Trophoblast cell (in vitro differentiated cells and primary cell): Measurements from ENCODE around the gene RBCK1.
A peak's percentile ranks its signal among the peaks of the same experiment; 100 is the strongest.

Source experiments
- DNase-seq, 2 donors: peaks; one replicate each; pipeline ENCODE4 v3.0.0-alpha.2; 2016
- H2AFZ ChIP-seq: 2 replicates; pipeline ENCODE4 v1.6.1; 2013; ENCODE audit warnings: low read length, moderate library complexity, mild to moderate bottlenecking; ENCODE audit not compliant: insufficient read depth, poor library complexity
- H2AK5ac ChIP-seq: 2 replicates; pipeline ENCODE4 v1.6.1; 2013; ENCODE audit warnings: mild to moderate bottlenecking, low read length
- H2BK120ac ChIP-seq: 2 replicates; pipeline ENCODE4 v1.6.1; 2013; ENCODE audit warnings: low read length, mild to moderate bottlenecking, moderate library complexity; ENCODE audit not compliant: insufficient read depth, poor library complexity
- H2BK12ac ChIP-seq: 2 replicates; pipeline ENCODE4 v1.6.1; 2013; ENCODE audit warnings: mild to moderate bottlenecking, low read length, moderate library complexity
- H2BK5ac ChIP-seq: 2 replicates; pipeline ENCODE4 v1.6.1; 2013; ENCODE audit warnings: low read length, low read depth, moderate library complexity, mild to moderate bottlenecking; ENCODE audit not compliant: poor library complexity
- H3K14ac ChIP-seq: 2 replicates; pipeline ENCODE4 v1.6.1; 2013; ENCODE audit warnings: mild to moderate bottlenecking, low read length
- H3K18ac ChIP-seq: 2 replicates; pipeline ENCODE4 v1.6.1; 2013; ENCODE audit warnings: mild to moderate bottlenecking, low read length
- H3K23ac ChIP-seq: 2 replicates; pipeline ENCODE4 v1.6.1; 2013; ENCODE audit warnings: low read length
- H3K27ac ChIP-seq: 2 replicates; pipeline ENCODE4 v1.5.1; 2013; ENCODE audit warnings: low read depth, mild to moderate bottlenecking, inconsistent platforms, low read length, moderate library complexity
- H3K27me3 ChIP-seq: 2 replicates; pipeline ENCODE4 v1.6.1; 2013; ENCODE audit warnings: inconsistent platforms, mild to moderate bottlenecking, low read length, moderate library complexity; ENCODE audit not compliant: insufficient read depth
- H3K36me3 ChIP-seq, 2 experiments: 1 replicate in 1 of 2; 2 replicates in 1 of 2; pipeline ENCODE4 v1.6.1; 2013; ENCODE audit warnings: low read length in 2 of 2, mild to moderate bottlenecking in 2 of 2, moderate library complexity in 1 of 2; ENCODE audit not compliant: insufficient read depth in 2 of 2, control insufficient read depth in 1 of 2
- H3K4ac ChIP-seq: 2 replicates; pipeline ENCODE4 v1.6.1; 2013; ENCODE audit warnings: low read depth, mild to moderate bottlenecking, low read length, moderate library complexity
- H3K4me1 ChIP-seq, 2 experiments: 1 replicate in 1 of 2; 2 replicates in 1 of 2; pipeline ENCODE4 v1.6.1; 2013; ENCODE audit warnings: low read length in 2 of 2, mild to moderate bottlenecking in 2 of 2, moderate library complexity in 1 of 2; ENCODE audit not compliant: insufficient read depth in 2 of 2, control insufficient read depth in 1 of 2
- H3K4me2 ChIP-seq: 2 replicates; pipeline ENCODE4 v1.6.1; 2013; ENCODE audit warnings: inconsistent platforms, mild to moderate bottlenecking, low read length, moderate library complexity
- H3K4me3 ChIP-seq: 2 replicates; pipeline ENCODE4 v1.5.1; 2013; ENCODE audit warnings: mild to moderate bottlenecking, low read depth, low read length, inconsistent platforms
- H3K79me1 ChIP-seq: one replicate; pipeline ENCODE4 v1.6.1; 2013; ENCODE audit warnings: low read length
- H3K79me2 ChIP-seq: 2 replicates; pipeline ENCODE4 v1.6.1; 2013; ENCODE audit warnings: low read length, mild to moderate bottlenecking; ENCODE audit not compliant: control insufficient read depth, insufficient read depth, poor library complexity
- H3K9ac ChIP-seq: 2 replicates; pipeline ENCODE4 v1.6.1; 2013; ENCODE audit warnings: mild to moderate bottlenecking, low read length
- H3K9me3 ChIP-seq: 2 replicates; pipeline ENCODE4 v1.6.1; 2013; ENCODE audit warnings: low read depth, mild to moderate bottlenecking, control low read depth, inconsistent platforms, low read length; ENCODE audit not compliant: insufficient read depth
- H4K12ac ChIP-seq: 2 replicates; pipeline ENCODE4 v1.6.1; 2013; ENCODE audit warnings: low read depth, mild to moderate bottlenecking, low read length, moderate library complexity
- H4K8ac ChIP-seq: 2 replicates; pipeline ENCODE4 v1.6.1; 2013; ENCODE audit warnings: low read depth, mild to moderate bottlenecking, low read length, moderate library complexity
- H4K91ac ChIP-seq: one replicate; pipeline ENCODE4 v1.6.1; 2013; ENCODE audit warnings: low read depth, mild to moderate bottlenecking, low read length, moderate library complexity
- WGBS: extraction: QIAGEN DNeasy Blood & Tissue Kit; methylation state at CpG from one replicate; pipeline ENCODE4 v1.1.7; 2013; ENCODE audit warnings: missing lambda C conversion rate; ENCODE audit not compliant: insufficient read length, insufficient coverage; ENCODE audit errors: extremely low coverage; 5-methylcytosine and 5-hydroxymethylcytosine counted together

The RBCK1 gene

DNA sequence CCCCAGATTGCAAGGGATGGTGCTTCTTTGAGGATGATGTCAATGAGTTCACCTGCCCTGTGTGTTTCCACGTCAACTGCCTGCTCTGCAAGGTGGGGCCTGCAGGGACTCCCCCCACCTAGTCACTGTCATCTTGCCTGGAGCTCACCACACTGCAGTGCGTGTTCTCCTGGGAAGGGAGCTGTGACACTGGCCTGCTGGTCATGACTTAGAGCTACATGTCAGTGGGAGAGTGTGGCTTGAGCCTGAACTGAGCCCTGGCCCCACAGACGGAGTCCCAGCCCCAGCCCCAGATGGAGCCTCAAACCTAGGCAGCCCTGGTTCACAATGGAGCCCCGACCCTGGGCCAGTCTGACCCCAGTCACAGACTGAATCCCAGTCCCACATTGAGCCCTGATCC is 19.3 kb downstream of the RBCK1 start:
- no CpG with 5 or more reads among the region's 4 CpGs for WGBS
- Histone ChIP-seq H3K36me3 (peaks cover 48 to 57% of the 10 kb centered on the region in 2 experiments), H2BK120ac (no peak overlapping the region), H3K4me1 (no peaks in the 10 kb centered on the region), H4K12ac (no peak overlapping the region), H3K9me3 (no peaks in the 10 kb centered on the region), H3K4me2 (no peak overlapping the region), H3K4me3 (no peak overlapping the region), H3K18ac (no peak overlapping the region), H3K79me2 (no peaks in the 10 kb centered on the region), H2BK5ac (no peak overlapping the region), H3K23ac (no peak overlapping the region), H2AFZ (no peak overlapping the region), H3K9ac (no peak overlapping the region), H3K27me3 (no peaks in the 10 kb centered on the region), H4K8ac (no peak overlapping the region), H4K91ac (no peak overlapping the region), H2BK12ac (no peak overlapping the region), H3K14ac (no peak overlapping the region), H3K79me1 (no peaks in the 10 kb centered on the region), H3K27ac (no peak overlapping the region), H3K4ac (no peak overlapping the region), H2AK5ac (no peak overlapping the region)
- DNase-seq: no peak

DNA sequence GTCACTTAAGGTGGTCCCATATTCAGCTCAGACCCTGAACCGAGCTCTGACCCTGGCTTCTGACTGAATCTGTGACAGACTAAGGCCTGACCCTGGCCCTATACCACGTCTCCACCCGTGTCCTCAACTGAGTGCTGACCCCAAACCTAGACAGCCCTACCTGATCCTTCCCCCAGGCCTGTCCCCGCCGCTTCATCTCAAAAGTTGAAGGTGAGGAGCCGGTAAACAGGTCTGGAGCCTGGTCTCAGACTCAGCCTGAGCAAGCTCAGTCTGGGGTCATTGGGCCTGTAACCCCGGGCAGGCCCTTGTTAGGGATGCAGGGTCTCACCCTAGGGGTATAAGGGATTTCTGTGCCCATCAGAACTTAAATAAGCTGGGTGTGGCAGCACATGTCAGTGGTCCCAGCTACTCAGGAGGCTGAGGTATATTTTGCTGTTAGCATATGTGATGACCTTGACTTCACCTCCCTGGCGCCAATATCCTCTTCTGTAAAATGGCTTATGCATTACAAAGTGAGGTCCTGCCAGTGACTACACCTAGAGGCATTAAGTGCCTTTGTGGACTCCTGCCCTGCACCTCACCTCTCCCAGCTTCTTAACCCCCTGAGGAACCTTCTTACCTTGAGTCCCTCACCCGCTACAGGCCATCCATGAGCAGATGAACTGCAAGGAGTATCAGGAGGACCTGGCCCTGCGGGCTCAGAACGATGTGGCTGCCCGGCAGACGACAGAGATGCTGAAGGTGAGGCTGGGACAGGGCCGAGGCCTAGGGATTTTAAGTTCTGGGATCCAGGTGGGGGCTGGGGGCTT is 20.0 kb downstream of the RBCK1 start:
- Histone ChIP-seq H3K4ac (no peak overlapping the region), H4K12ac (no peak overlapping the region), H2AFZ (no peak overlapping the region), H3K4me1 (no peaks in the 10 kb centered on the region), H3K4me3 (no peak overlapping the region), H3K27me3 (no peaks in the 10 kb centered on the region), H3K18ac (no peak overlapping the region), H2AK5ac (no peak overlapping the region), H3K9me3 (no peaks in the 10 kb centered on the region), H3K4me2 (no peak overlapping the region), H3K27ac (no peak overlapping the region), H3K36me3 (peaks cover 45 to 61% of the 10 kb centered on the region in 2 experiments), H3K9ac (no peak overlapping the region), H3K14ac (no peak overlapping the region), H3K23ac (no peak overlapping the region), H2BK120ac (no peak overlapping the region), H2BK12ac (no peak overlapping the region), H2BK5ac (no peak overlapping the region), H3K79me2 (no peaks in the 10 kb centered on the region), H4K8ac (no peak overlapping the region), H3K79me1 (no peaks in the 10 kb centered on the region), H4K91ac (no peak overlapping the region)
- WGBS: no CpG with 5 or more reads among the region's 14 CpGs
- DNase-seq: no peak

DNA sequence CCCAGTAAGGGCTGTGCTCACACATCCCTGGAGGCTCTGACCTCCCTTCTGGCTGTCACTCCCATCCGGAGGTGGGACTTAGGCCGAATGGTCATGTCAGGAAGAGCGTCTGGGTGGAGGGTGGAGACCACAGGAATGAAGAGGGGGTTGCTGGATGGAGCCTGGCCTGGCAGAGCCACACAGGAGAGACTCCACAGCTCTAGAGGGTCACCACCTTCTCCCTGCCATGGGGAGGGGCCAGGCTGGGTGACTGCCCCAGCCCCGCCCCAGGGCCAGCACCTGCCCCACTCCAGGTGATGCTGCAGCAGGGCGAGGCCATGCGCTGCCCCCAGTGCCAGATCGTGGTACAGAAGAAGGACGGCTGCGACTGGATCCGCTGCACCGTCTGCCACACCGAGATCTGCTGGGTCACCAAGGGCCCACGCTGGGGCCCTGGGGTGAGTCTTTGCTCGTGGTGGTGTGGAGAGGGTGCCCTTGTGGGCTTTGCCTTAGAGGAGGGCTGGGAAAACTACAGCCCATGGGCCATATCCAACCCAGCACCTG is 20.6 kb downstream of the RBCK1 start:
- no peak overlapping the region for H3K18ac ChIP-seq
- no peak overlapping the region for H2AFZ ChIP-seq
- H3K4me2 ChIP-seq: no peak overlapping the region
- H4K91ac ChIP-seq: no peak overlapping the region
- no CpG with 5 or more reads among the region's 14 CpGs for WGBS
- H2BK120ac ChIP-seq: no peak overlapping the region
- H3K79me2 ChIP-seq: no peaks in the 10 kb centered on the region
- H3K23ac ChIP-seq: no peak overlapping the region
- no peak overlapping the region for H4K8ac ChIP-seq
- H3K27me3 ChIP-seq: no peaks in the 10 kb centered on the region
- no peak overlapping the region for H4K12ac ChIP-seq
- H3K9ac ChIP-seq: no peak overlapping the region
- H3K4ac ChIP-seq: no peak overlapping the region
- no peak for DNase-seq
- no peaks in the 10 kb centered on the region for H3K9me3 ChIP-seq
- no peaks in the 10 kb centered on the region for H3K79me1 ChIP-seq
- no peak overlapping the region for H2BK12ac ChIP-seq
- no peak overlapping the region for H3K27ac ChIP-seq
- H3K4me3 ChIP-seq: no peak overlapping the region
- peaks cover 43 to 59% of the 10 kb centered on the region in 2 experiments for H3K36me3 ChIP-seq
- no peak overlapping the region for H2AK5ac ChIP-seq
- no peak overlapping the region for H2BK5ac ChIP-seq
- H3K4me1 ChIP-seq: no peaks in the 10 kb centered on the region
- H3K14ac ChIP-seq: no peak overlapping the region

DNA sequence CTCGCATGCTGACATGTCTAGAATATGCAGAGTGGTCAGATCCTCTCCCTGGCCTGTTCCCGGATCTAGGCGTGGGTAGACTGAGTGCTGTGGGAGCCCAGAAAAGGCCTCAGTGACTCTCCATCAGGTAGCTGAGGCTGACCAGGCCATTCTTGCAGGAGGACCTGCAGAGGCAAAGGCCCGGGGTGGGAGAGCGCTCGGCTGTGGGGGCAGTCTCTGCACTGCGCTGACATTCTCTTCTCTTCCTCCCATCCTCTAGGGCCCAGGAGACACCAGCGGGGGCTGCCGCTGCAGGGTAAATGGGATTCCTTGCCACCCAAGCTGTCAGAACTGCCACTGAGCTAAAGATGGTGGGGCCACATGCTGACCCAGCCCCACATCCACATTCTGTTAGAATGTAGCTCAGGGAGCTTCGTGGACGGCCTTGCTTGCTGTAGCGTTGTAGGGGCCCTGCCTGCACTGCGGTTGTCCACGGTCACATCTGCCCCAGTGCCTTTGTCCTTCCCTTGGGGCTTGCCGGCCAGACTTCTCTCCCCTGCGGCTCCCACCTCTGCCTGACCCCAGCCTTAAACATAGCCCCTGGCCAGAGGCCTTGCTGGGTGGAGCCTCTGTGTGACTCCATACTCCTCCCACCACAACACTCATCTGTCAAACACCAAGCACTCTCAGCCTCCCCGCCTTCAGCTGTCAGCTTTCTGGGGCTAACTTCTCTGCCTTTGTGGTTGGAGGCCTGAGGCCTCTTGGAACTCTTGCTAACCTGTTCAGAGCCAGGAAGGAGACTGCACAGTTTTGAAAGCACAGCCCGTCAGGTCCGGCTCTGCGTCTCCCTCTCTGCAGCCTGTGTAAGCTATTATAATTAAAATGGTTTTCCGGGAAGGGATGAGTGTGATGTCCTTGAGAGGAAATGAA is 22.2 kb downstream of the RBCK1 start:
- Histone ChIP-seq H3K18ac (no peak overlapping the region), H3K4me1 (no peaks in the 10 kb centered on the region), H3K9ac (no peak overlapping the region), H4K91ac (no peak overlapping the region), H2BK120ac (no peak overlapping the region), H2AFZ (no peak overlapping the region), H3K14ac (no peak overlapping the region), H2BK12ac (no peak overlapping the region), H3K36me3 (peaks cover 49 to 61% of the 10 kb centered on the region in 2 experiments), H3K4ac (no peak overlapping the region), H3K9me3 (no peaks in the 10 kb centered on the region), H3K23ac (no peak overlapping the region), H3K79me2 (no peaks in the 10 kb centered on the region), H3K4me3 (peak overlapping the region; percentile 34), H3K4me2 (no peak overlapping the region), H3K27me3 (no peaks in the 10 kb centered on the region), H3K79me1 (no peaks in the 10 kb centered on the region), H2AK5ac (no peak overlapping the region), H4K12ac (no peak overlapping the region), H4K8ac (no peak overlapping the region), H3K27ac (no peak overlapping the region), H2BK5ac (no peak overlapping the region)
- no peak for DNase-seq
- WGBS: no CpG with 5 or more reads among the region's 21 CpGs
